ENCODE measurements around the gene CNPY1. TPM values are rescaled to one million over a fixed set of nuclear protein-coding genes. Genes with fewer than 3 reads are reported as not detected.

The CNPY1 gene
- total RNA-seq, 2 donors from 2014 or later, result not detected

- ATAC-seq, result no peak
- intact Hi-C loops (cut with DNase I), result no loop called here
- no peak for DNase-seq
These were observed 93.7 kb downstream of the CNPY1 start for GRCh38 chr7:155452505-155453295.

- ATAC-seq, result no peak
- no peak for DNase-seq
- intact Hi-C loops (cut with DNase I), result no loop called here
These were observed 94.5 kb downstream of the CNPY1 start for GRCh38 chr7:155451840-155452239.

Other genes with a start within 250 kb of the CNPY1 start
- gene INSIG1, start 248.7 kb downstream of the CNPY1 start, total RNA-seq, result 10 to 100 TPM; 37.3 to 42.3 TPM
- gene EN2, start 88.4 kb downstream of the CNPY1 start, total RNA-seq, result under 1 TPM; 0.08 to 0.15 TPM
- gene RBM33, start 98.1 kb upstream of the CNPY1 start, total RNA-seq, result 10 to 100 TPM; 34.2 to 41.5 TPM